HCT116 (cell line): Measurements from ENCODE around the gene PRR35. TPM values are rescaled to one million over a fixed set of nuclear protein-coding genes. Genes with fewer than 3 reads are reported as not detected.
A peak's percentile ranks its signal among the peaks of the same experiment; 100 is the strongest.

Experiments used
- ATAC-seq: fragments of 200-7000 bp; cut with Tn5 transposase; 2 replicates; pipeline ENCODE4 v1.9.1; 2020; ENCODE audit warnings: mild to moderate bottlenecking, moderate library complexity
- BruUV-seq: library from RNA; stranded (reverse); fragments of 400-500 nt; replicated peaks from 2 replicates; lab custom pipeline; 2021; lab: Mats Ljungman, UMichigan
- CTCF ChIA-PET: fragments of 300-600 bp; sonication (Branson Sonifier 250); formaldehyde crosslinking; loops from one replicate; lab custom pipeline; 2021; ENCODE audit warnings: antibody characterized with exemption; lab: Charles Lee
- POLR2A ChIA-PET: fragments of 300-600, 350-600 bp; sonication (Branson Sonifier 250); formaldehyde crosslinking; loops from one replicate; lab custom pipeline; 2021; ENCODE audit warnings: antibody characterized with exemption; lab: Charles Lee
- RAD21 ChIA-PET, 2 experiments: fragments of 300-600 bp; sonication (Branson Sonifier 250); formaldehyde crosslinking; loops; one replicate each; lab custom pipeline; 2023; ENCODE audit warnings: low total read pairs in 2 of 2; ENCODE audit not compliant: uncharacterized antibody in 2 of 2, unreplicated experiment in 2 of 2, low non-redundant PET in 1 of 2; lab: Charles Lee
- DNase-seq: peaks from one replicate; pipeline ENCODE4 v3.0.0-alpha.2; 2010; ENCODE audit warnings: low read depth, low spot score
- H2AFZ ChIP-seq: fragments of 200-600 bp; shearing (Covaris generic), sonication (generic); 2 replicates; pipeline ENCODE4 v1.6.1; 2017; ENCODE audit warnings: low read depth, mixed run types, mixed read lengths, antibody characterized with exemption, low read length; ENCODE audit not compliant: poor library complexity, severe bottlenecking
- H3K27ac ChIP-seq: 2 replicates; pipeline ENCODE4 v1.5.1; 2012; ENCODE audit warnings: low read depth, low read length
- H3K27me3 ChIP-seq: fragments of 200-600 bp; sonication (generic); 2 replicates; pipeline ENCODE4 v1.6.1; 2016; ENCODE audit warnings: mixed run types, low read length, mixed read lengths; ENCODE audit not compliant: insufficient read depth
- H3K36me3 ChIP-seq, 2 experiments: fragments of 200-500 bp in 1 of 2; fragments of 200-600 bp in 1 of 2; sonication (Bioruptor generic) in 1 of 2; sonication (generic) in 1 of 2; 2 replicates each; pipeline versions ENCODE4 v1.5.1 to v1.6.1; 2014 to 2016; ENCODE audit warnings: low read length in 2 of 2, inconsistent platforms in 1 of 2, mixed read lengths in 1 of 2, mixed run types in 1 of 2; ENCODE audit not compliant: insufficient read depth in 2 of 2, control insufficient read depth in 1 of 2
- H3K4me1 ChIP-seq, 2 experiments: fragments of 200-600 bp in 1 of 2; sonication (generic) in 1 of 2; 2 replicates each; pipeline versions ENCODE4 v1.5.1 to v1.6.1; 2012 to 2017; ENCODE audit warnings: low read length in 2 of 2, inconsistent platforms in 1 of 2, mild to moderate bottlenecking in 1 of 2, mixed read lengths in 1 of 2, mixed run types in 1 of 2, moderate library complexity in 1 of 2; ENCODE audit not compliant: insufficient read depth in 2 of 2, control insufficient read depth in 1 of 2
- H3K4me2 ChIP-seq: fragments of 200-600 bp; sonication (generic); 2 replicates; pipeline ENCODE4 v1.6.1; 2017; ENCODE audit warnings: mixed run types, low read length, mixed read lengths
- H3K4me3 ChIP-seq, 2 experiments: fragments of 200-600 bp in 1 of 2; sonication (generic) in 1 of 2; replicated peaks in 1 of 2; 2 replicates each; pipeline ENCODE4 v1.5.1; 2011 to 2016; ENCODE audit warnings: low read length in 2 of 2, control low read depth in 1 of 2, low read depth in 1 of 2, mild to moderate bottlenecking in 1 of 2, mixed read lengths in 1 of 2, mixed run types in 1 of 2
- H3K79me2 ChIP-seq: fragments of 200-600 bp; sonication (generic); 2 replicates; pipeline ENCODE4 v1.6.1; 2017; ENCODE audit warnings: mild to moderate bottlenecking, mixed run types, low read length, moderate library complexity, mixed read lengths; ENCODE audit not compliant: insufficient read depth
- H3K9ac ChIP-seq: fragments of 200-600 bp; sonication (generic); 2 replicates; pipeline ENCODE4 v1.6.1; 2016; ENCODE audit warnings: low read length, mixed read lengths
- H3K9me2 ChIP-seq: fragments of 200-600 bp; sonication (generic), shearing (Covaris generic); 2 replicates; pipeline ENCODE4 v1.6.1; 2017; ENCODE audit warnings: mixed run types, mild to moderate bottlenecking, moderate library complexity; ENCODE audit not compliant: insufficient read depth
- H3K9me3 ChIP-seq, 2 experiments: fragments of 200-500 bp in 1 of 2; fragments of 200-600 bp in 1 of 2; sonication (Bioruptor generic) in 1 of 2; sonication (generic) in 1 of 2; 2 replicates each; pipeline ENCODE4 v1.6.1; 2014 to 2017; ENCODE audit warnings: low read length in 2 of 2, mixed read lengths in 2 of 2, inconsistent platforms in 1 of 2, low read depth in 1 of 2, mild to moderate bottlenecking in 1 of 2, mixed run types in 1 of 2, moderate library complexity in 1 of 2; ENCODE audit not compliant: control insufficient read depth in 1 of 2, insufficient read depth in 1 of 2
- H4K20me1 ChIP-seq: fragments of 200-600 bp; sonication (generic), shearing (Covaris generic); 2 replicates; pipeline ENCODE4 v1.6.1; 2017; ENCODE audit warnings: mixed run types, mild to moderate bottlenecking, moderate library complexity; ENCODE audit not compliant: insufficient read depth
- ATF3 ChIP-seq: IDR thresholded peaks from 2 replicates; pipeline ENCODE4 v1.6.1; 2012
- CEBPB ChIP-seq: IDR thresholded peaks from 2 replicates; pipeline ENCODE4 v1.6.1; 2012; ENCODE audit warnings: low read depth
- EGR1 ChIP-seq: IDR thresholded peaks from 2 replicates; pipeline ENCODE4 v1.6.1; 2012; ENCODE audit warnings: low read depth
- EZH2 ChIP-seq: fragments of 200-600 bp; sonication (generic); IDR thresholded peaks from 2 replicates; pipeline ENCODE4 v1.6.1; 2017; ENCODE audit warnings: antibody characterized with exemption, mixed run types
- EZH2phosphoT487 ChIP-seq: fragments of 200-600 bp; IDR thresholded peaks from 2 replicates; pipeline ENCODE4 v1.6.1; 2018; ENCODE audit warnings: antibody characterized with exemption, borderline replicate concordance
- FOSL1 ChIP-seq: IDR thresholded peaks from 2 replicates; pipeline ENCODE4 v1.6.1; 2012; ENCODE audit warnings: low read depth
- JUND ChIP-seq: IDR thresholded peaks from 2 replicates; pipeline ENCODE4 v1.6.1; 2012
- MAX ChIP-seq: IDR thresholded peaks from 2 replicates; pipeline ENCODE4 v1.6.1; 2012
- POLR2A ChIP-seq: IDR thresholded peaks from 2 replicates; pipeline ENCODE4 v1.7.0; 2011; ENCODE audit warnings: borderline replicate concordance; ENCODE audit not compliant: insufficient read depth, insufficient read length; ENCODE audit errors: extremely low read depth
- POLR2AphosphoS5 ChIP-seq: IDR thresholded peaks from 2 replicates; pipeline ENCODE4 v1.6.1; 2011; ENCODE audit warnings: mild to moderate bottlenecking, low read depth, low read length, moderate library complexity
- RAD21 ChIP-seq: IDR thresholded peaks from 2 replicates; pipeline ENCODE4 v1.6.1; 2012; ENCODE audit warnings: low read depth, mild to moderate bottlenecking
- REST ChIP-seq: IDR thresholded peaks from 2 replicates; pipeline ENCODE4 v1.6.1; 2012; ENCODE audit warnings: low read depth
- SIN3A ChIP-seq: IDR thresholded peaks from 2 replicates; pipeline ENCODE4 v1.6.1; 2012; ENCODE audit warnings: low read depth
- SRF ChIP-seq: IDR thresholded peaks from 2 replicates; pipeline ENCODE4 v1.6.1; 2012; ENCODE audit warnings: low read depth
- YY1 ChIP-seq: IDR thresholded peaks from 2 replicates; pipeline ENCODE4 v1.6.1; 2011; ENCODE audit warnings: low read length, low read depth, moderate library complexity, mild to moderate bottlenecking; ENCODE audit not compliant: insufficient replicate concordance; ENCODE audit errors: extremely low read depth
- ZFX ChIP-seq: fragments of 450-650 bp; IDR thresholded peaks from 2 replicates; pipeline ENCODE4 v1.6.1; 2017
- intact Hi-C: fragments of 100-400 bp; cut with micrococcal nuclease; formaldehyde crosslinking; loops from 2 replicates; pipeline ENCODE4 v1.10.0; 2022
- total RNA-seq: library from RNA; stranded (reverse); gene quantifications from one replicate; pipeline ENCODE4 v1.2.1, GENCODE V29; 2021; ENCODE audit not compliant: unreplicated experiment

The PRR35 gene
- total RNA-seq, 1 experiment from 2014 or later, result not detected

- TF ChIP-seq POLR2AphosphoS5, result peak; percentile 39
- TF ChIP-seq SIN3A, result no peak
- no peak for TF ChIP-seq SRF
- TF ChIP-seq ZFX, result peak; percentile 72
- TF ChIP-seq CEBPB, result no peak
- Histone ChIP-seq H3K4me1 (peaks cover 7 to 16% of the 10 kb centered on the region in 2 experiments), H3K27me3 (no peaks in the 10 kb centered on the region), H3K27ac (peak within 1 kb of the TSS; percentile 67), H4K20me1 (no peaks in the 10 kb centered on the region), H3K9me3 (no peaks in the 10 kb centered on the region), H3K4me2 (peak within 1 kb of the TSS; percentile 80), H3K9me2 (no peaks in the 10 kb centered on the region), H2AFZ (no peak within 1 kb of the TSS), H3K79me2 (peaks cover 9% of the 10 kb centered on the region; the same call in 1 of the 2 replicates), H3K36me3 (no peaks in the 10 kb centered on the region), H3K9ac (peak within 1 kb of the TSS; percentile 76), H3K4me3 (peak within 1 kb of the TSS; percentile 58 to 70)
- intact Hi-C loops, result no loop called here
- no peak for DNase-seq
- peak; percentile 80 for ATAC-seq
- CTCF ChIA-PET, result interaction anchor here (0.6 kb wide), 1 partner anchor 120 kb away, joined by 3 read pairs; no protein-coding TSS in a partner anchor
- BruUV-seq, result no TSS peak
- POLR2A ChIA-PET, result no interaction called here
- RAD21 ChIA-PET, result no interaction called here
Measured at GRCh38 chr16:569445-570254, 9.5 kb downstream of the PRR35 start, which contains the start of gene PIGQ. TSS of gene PIGQ (plus strand) at chr16:569968. CDS start at chr16:574075, 4,107 bp downstream.

GRCh38 chr16:572865-573650 lies 12.9 kb downstream of the PRR35 start:
- Histone ChIP-seq H4K20me1 (no peaks in the 10 kb centered on the region), H3K9me3 (no peaks in the 10 kb centered on the region), H3K79me2 (peaks cover 9% of the 10 kb centered on the region; the same call in 1 of the 2 replicates), H3K27me3 (no peaks in the 10 kb centered on the region), H3K27ac (no peak overlapping the region), H3K4me1 (peaks cover 7 to 13% of the 10 kb centered on the region in 2 experiments), H3K4me3 (no peak overlapping the region), H2AFZ (no peak overlapping the region), H3K4me2 (no peak overlapping the region), H3K9me2 (no peaks in the 10 kb centered on the region), H3K36me3 (no peaks in the 10 kb centered on the region), H3K9ac (no peak overlapping the region)
- DNase-seq, result no peak
- ChIA-PET CTCF (no interaction called here), POLR2A (no interaction called here), RAD21 (no interaction called here)
- no TSS peak for BruUV-seq
- no peak for ATAC-seq
- intact Hi-C loops, result no loop called here
- TF ChIP-seq POLR2AphosphoS5 (no peak), RAD21 (no peak), POLR2A (no peak), ATF3 (no peak), REST (no peak), JUND (no peak), CEBPB (no peak), EGR1 (no peak), ZFX (no peak), FOSL1 (no peak), YY1 (no peak), EZH2phosphoT487 (no peak), SIN3A (no peak), EZH2 (no peak), MAX (no peak)
